ENCODE results near the gene ITGA2. TPM values are rescaled to one million over a fixed set of nuclear protein-coding genes. Genes with fewer than 3 reads are reported as not detected.

ITGA2 gene
- total RNA-seq, 2 donors from 2014 or later = 6.4 to 21.5 TPM

- TF ChIP-seq CTCF (IDR thresholded peaks at IDR 0.05) = no peak
- H3K4me3 ChIP-seq = no peak overlapping the region
- no peak for DNase-seq (ENCODE audit: low spot score)
- no peaks in the 10 kb centered on the region for H3K4me1 ChIP-seq (replicated peaks)
- 96% methylated on average over 1 of the region's 1 CpG for WGBS
- no peaks in the 10 kb centered on the region for H3K36me3 ChIP-seq
- intact Hi-C loops (cut with DNase I) = no loop called here
- no peaks in the 10 kb centered on the region for H3K27me3 ChIP-seq (replicated peaks; ENCODE audit: insufficient read depth)
- no peak overlapping the region for H3K27ac ChIP-seq
- H3K9me3 ChIP-seq = no peaks in the 10 kb centered on the region
Observed at GRCh38 chr5:53041740-53042139, 52.6 kb downstream of the ITGA2 start.

GRCh38 chr5:53045263-53045662 lies 56.1 kb downstream of the ITGA2 start:
- Histone ChIP-seq H3K27me3 (replicated peaks; ENCODE audit: insufficient read depth) (no peaks in the 10 kb centered on the region), H3K9me3 (no peaks in the 10 kb centered on the region), H3K4me1 (replicated peaks) (no peaks in the 10 kb centered on the region), H3K36me3 (no peaks in the 10 kb centered on the region), H3K4me3 (no peak overlapping the region), H3K27ac (no peak overlapping the region)
- intact Hi-C loops (cut with DNase I) = no loop called here
- TF ChIP-seq POLR2AphosphoS5 (IDR thresholded peaks at IDR 0.05) (no peak), CTCF (IDR thresholded peaks at IDR 0.05) (no peak), POLR2A (IDR thresholded peaks at IDR 0.05) (no peak)
- DNase-seq (ENCODE audit: low spot score) = no peak

GRCh38 chr5:53048248-53048647 lies 59.1 kb downstream of the ITGA2 start:
- no peak overlapping the region for H3K27ac ChIP-seq
- H3K4me1 ChIP-seq (replicated peaks) = no peaks in the 10 kb centered on the region
- intact Hi-C loops (cut with DNase I) = no loop called here
- no peak overlapping the region for H3K4me3 ChIP-seq
- no peak for DNase-seq (ENCODE audit: low spot score)
- H3K9me3 ChIP-seq = no peaks in the 10 kb centered on the region
- 81% methylated on average over 2 of the region's 2 CpGs for WGBS
- TF ChIP-seq POLR2AphosphoS5 (IDR thresholded peaks at IDR 0.05) (no peak), POLR2A (IDR thresholded peaks at IDR 0.05) (no peak), CTCF (IDR thresholded peaks at IDR 0.05) (no peak)
- no peaks in the 10 kb centered on the region for H3K36me3 ChIP-seq
- no peaks in the 10 kb centered on the region for H3K27me3 ChIP-seq (replicated peaks; ENCODE audit: insufficient read depth)

- WGBS = 83% methylated on average over 2 of the region's 2 CpGs
- intact Hi-C loops (cut with DNase I) = no loop called here
- H3K27me3 ChIP-seq (replicated peaks; ENCODE audit: insufficient read depth) = no peaks in the 10 kb centered on the region
- no peak overlapping the region for H3K27ac ChIP-seq
- H3K9me3 ChIP-seq = no peaks in the 10 kb centered on the region
- no peak for DNase-seq (ENCODE audit: low spot score)
- no peaks in the 10 kb centered on the region for H3K36me3 ChIP-seq
- no peak overlapping the region for H3K4me3 ChIP-seq
- no peaks in the 10 kb centered on the region for H3K4me1 ChIP-seq (replicated peaks)
- TF ChIP-seq POLR2AphosphoS5 (IDR thresholded peaks at IDR 0.05) = no peak
- TF ChIP-seq POLR2A (IDR thresholded peaks at IDR 0.05) = no peak
- TF ChIP-seq CTCF (IDR thresholded peaks at IDR 0.05) = no peak
Observed at GRCh38 chr5:53052499-53052898, 63.3 kb downstream of the ITGA2 start.

GRCh38 chr5:53053364-53053763 lies 64.2 kb downstream of the ITGA2 start:
- DNase-seq (ENCODE audit: low spot score) = no peak
- Histone ChIP-seq H3K27me3 (replicated peaks; ENCODE audit: insufficient read depth) (no peaks in the 10 kb centered on the region), H3K27ac (no peak overlapping the region), H3K4me3 (no peak overlapping the region), H3K9me3 (no peaks in the 10 kb centered on the region), H3K36me3 (no peaks in the 10 kb centered on the region), H3K4me1 (replicated peaks) (no peaks in the 10 kb centered on the region)
- 89% methylated on average over 4 of the region's 4 CpGs for WGBS
- TF ChIP-seq POLR2AphosphoS5 (IDR thresholded peaks at IDR 0.05) (no peak), POLR2A (IDR thresholded peaks at IDR 0.05) (no peak), CTCF (IDR thresholded peaks at IDR 0.05) (no peak)
- intact Hi-C loops (cut with DNase I) = no loop called here

Measured in prostate gland (tissue), 2 donors.